ENCODE results near the gene PPP2R2C.

DNA sequence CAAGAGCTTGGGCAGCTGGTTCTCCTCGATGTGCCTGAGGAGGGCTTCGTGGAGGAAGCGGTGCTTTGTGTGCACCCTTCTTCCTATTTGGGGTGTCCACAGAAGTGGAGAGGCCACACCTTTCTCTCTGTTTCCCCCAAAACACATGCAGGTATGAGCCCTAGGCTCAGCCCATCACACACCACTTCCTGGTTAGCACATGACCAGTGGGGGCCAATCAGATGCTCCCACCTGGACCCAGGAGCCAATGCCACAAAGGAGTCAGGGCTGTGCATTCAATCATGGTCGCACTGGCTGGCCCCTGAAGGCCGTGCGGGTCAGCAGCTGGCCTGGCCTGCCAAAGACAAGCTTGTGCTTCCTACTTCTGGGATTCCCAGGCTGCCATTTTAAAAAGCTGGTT is 51.4 kb downstream of the PPP2R2C start:
- TF ChIP-seq, protein P1, sequence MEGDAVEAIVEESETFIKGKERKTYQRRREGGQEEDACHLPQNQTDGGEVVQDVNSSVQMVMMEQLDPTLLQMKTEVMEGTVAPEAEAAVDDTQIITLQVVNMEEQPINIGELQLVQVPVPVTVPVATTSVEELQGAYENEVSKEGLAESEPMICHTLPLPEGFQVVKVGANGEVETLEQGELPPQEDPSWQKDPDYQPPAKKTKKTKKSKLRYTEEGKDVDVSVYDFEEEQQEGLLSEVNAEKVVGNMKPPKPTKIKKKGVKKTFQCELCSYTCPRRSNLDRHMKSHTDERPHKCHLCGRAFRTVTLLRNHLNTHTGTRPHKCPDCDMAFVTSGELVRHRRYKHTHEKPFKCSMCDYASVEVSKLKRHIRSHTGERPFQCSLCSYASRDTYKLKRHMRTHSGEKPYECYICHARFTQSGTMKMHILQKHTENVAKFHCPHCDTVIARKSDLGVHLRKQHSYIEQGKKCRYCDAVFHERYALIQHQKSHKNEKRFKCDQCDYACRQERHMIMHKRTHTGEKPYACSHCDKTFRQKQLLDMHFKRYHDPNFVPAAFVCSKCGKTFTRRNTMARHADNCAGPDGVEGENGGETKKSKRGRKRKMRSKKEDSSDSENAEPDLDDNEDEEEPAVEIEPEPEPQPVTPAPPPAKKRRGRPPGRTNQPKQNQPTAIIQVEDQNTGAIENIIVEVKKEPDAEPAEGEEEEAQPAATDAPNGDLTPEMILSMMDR (IDR thresholded peaks at IDR 0.05): no peak
- no peak for TF ChIP-seq POLR2A (IDR thresholded peaks at IDR 0.05)

All from body of pancreas (tissue), 4 donors.